SU-DHL-6 (cell line): Measurements from ENCODE around the gene GAB2.

ENCODE experiments used
- CTCF ChIP-seq: fragments of 200-600 bp; sonication (generic); IDR thresholded peaks from one replicate; pipeline ENCODE4 v1.5.1; 2017; ENCODE audit warnings: antibody characterized with exemption, mild to moderate bottlenecking, low read length, moderate library complexity; ENCODE audit not compliant: insufficient read depth, poor library complexity, severe bottlenecking
- EZH2phosphoT487 ChIP-seq: fragments of 200-600 bp; sonication (generic), shearing (Covaris generic); conservative IDR thresholded peaks from 2 replicates; pipeline ENCODE4 v1.6.1; 2018; ENCODE audit warnings: mild to moderate bottlenecking, antibody characterized with exemption, low read length, moderate library complexity, mixed read lengths

DNA sequence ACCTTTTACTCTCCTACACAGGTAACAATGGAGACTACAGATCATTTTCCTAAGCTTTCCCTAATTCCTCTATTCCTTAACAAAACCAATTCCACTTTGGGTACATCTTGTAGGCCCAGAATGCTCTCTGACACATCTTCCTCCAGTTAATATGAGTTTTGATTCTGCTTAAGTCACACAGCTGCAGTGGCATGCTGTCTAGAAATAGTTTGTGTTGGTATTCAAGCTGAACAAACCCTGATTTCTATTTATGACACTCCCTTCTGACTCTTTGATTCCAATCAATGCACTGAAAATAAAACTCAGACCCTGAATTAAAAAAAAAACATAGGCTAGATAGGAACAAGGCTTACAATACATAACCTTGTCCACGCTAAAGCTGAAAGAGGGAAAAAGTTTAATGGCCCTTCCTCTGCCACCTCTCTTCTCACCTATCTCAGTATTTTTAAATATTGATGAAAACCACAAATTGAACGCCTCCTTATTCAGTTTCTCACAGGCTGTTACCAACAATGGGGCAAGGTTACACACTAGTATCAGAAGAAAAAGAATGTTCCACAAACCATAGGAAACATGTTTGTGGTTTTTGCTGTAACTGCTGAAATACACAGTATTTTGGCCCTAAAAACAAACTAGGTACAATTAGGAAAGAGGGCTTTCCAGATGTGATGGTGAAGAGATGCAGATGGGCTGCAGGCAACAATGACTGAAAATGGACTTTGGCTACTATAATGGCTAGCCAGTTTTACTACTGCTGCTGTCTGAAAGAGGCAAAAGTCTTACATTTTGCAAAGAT, 35.7 kb upstream of the GAB2 start:
- TF ChIP-seq CTCF = no peak
- no peak for TF ChIP-seq EZH2phosphoT487
